H9 (cell line): ENCODE measurements around the gene TRPC3. TPM values are rescaled to one million over a fixed set of nuclear protein-coding genes. Genes with fewer than 3 reads are reported as not detected.

Experiments used
- DNase-seq: peaks from one replicate; pipeline ENCODE4 v3.0.0-alpha.2; 2017
- H2AFZ ChIP-seq: one replicate; pipeline ENCODE4 v1.6.1; 2013; ENCODE audit warnings: mild to moderate bottlenecking, low read length, control low read depth, moderate library complexity
- H2AK5ac ChIP-seq: 2 replicates; pipeline ENCODE4 v1.6.1; 2013; ENCODE audit warnings: low read length, control low read depth, mixed read lengths; ENCODE audit not compliant: insufficient read length
- H2BK120ac ChIP-seq: one replicate; pipeline ENCODE4 v1.6.1; 2013; ENCODE audit warnings: low read depth, mild to moderate bottlenecking, low read length, control low read depth, inconsistent platforms; ENCODE audit not compliant: poor library complexity, severe bottlenecking
- H2BK12ac ChIP-seq: 2 replicates; pipeline ENCODE4 v1.6.1; 2013; ENCODE audit warnings: low read length, control low read depth, mixed read lengths, low read depth; ENCODE audit not compliant: insufficient read length
- H2BK15ac ChIP-seq: 2 replicates; pipeline ENCODE4 v1.6.1; 2013; ENCODE audit warnings: low read depth, low read length, control low read depth
- H2BK20ac ChIP-seq: one replicate; pipeline ENCODE4 v1.6.1; 2013; ENCODE audit warnings: low read depth, mild to moderate bottlenecking, low read length, control low read depth, inconsistent platforms; ENCODE audit not compliant: poor library complexity, severe bottlenecking
- H2BK5ac ChIP-seq: 2 replicates; pipeline ENCODE4 v1.6.1; 2013; ENCODE audit warnings: low read length, control low read depth, mixed read lengths; ENCODE audit not compliant: insufficient read length
- H3K14ac ChIP-seq: 2 replicates; pipeline ENCODE4 v1.6.1; 2013; ENCODE audit warnings: low read length, control low read depth; ENCODE audit not compliant: insufficient read depth
- H3K18ac ChIP-seq: 2 replicates; pipeline ENCODE4 v1.6.1; 2013; ENCODE audit warnings: low read depth, mild to moderate bottlenecking, mixed read lengths, low read length, control low read depth; ENCODE audit not compliant: insufficient read length
- H3K23ac ChIP-seq: 2 replicates; pipeline ENCODE4 v1.6.1; 2013; ENCODE audit warnings: low read length, control low read depth, mixed read lengths, low read depth; ENCODE audit not compliant: insufficient read length
- H3K23me2 ChIP-seq: 2 replicates; pipeline ENCODE4 v1.6.1; 2013; ENCODE audit warnings: low read depth, mild to moderate bottlenecking, mixed read lengths, low read length, control low read depth; ENCODE audit not compliant: insufficient read length, poor library complexity, severe bottlenecking
- H3K27ac ChIP-seq: 2 replicates; pipeline ENCODE4 v1.5.1; 2013; ENCODE audit warnings: low read length, control low read depth, mixed read lengths, low read depth; ENCODE audit not compliant: insufficient read length
- H3K27me3 ChIP-seq: 2 replicates; pipeline ENCODE4 v1.6.1; 2013; ENCODE audit warnings: low read length, control low read depth, inconsistent platforms; ENCODE audit not compliant: insufficient read depth
- H3K4ac ChIP-seq: 2 replicates; pipeline ENCODE4 v1.6.1; 2013; ENCODE audit warnings: low read depth, mild to moderate bottlenecking, control low read depth, inconsistent platforms, low read length, moderate library complexity
- H3K4me1 ChIP-seq: 2 replicates; pipeline ENCODE4 v1.6.1; 2013; ENCODE audit warnings: low read length, control low read depth, inconsistent platforms; ENCODE audit not compliant: insufficient read depth
- H3K4me2 ChIP-seq: 2 replicates; pipeline ENCODE4 v1.6.1; 2013; ENCODE audit warnings: low read length, control low read depth, mixed read lengths; ENCODE audit not compliant: insufficient read length, insufficient read depth
- H3K56ac ChIP-seq: 2 replicates; pipeline ENCODE4 v1.6.1; 2013; ENCODE audit warnings: low read depth, mild to moderate bottlenecking, mixed read lengths, low read length, control low read depth; ENCODE audit not compliant: insufficient read length
- H3K79me1 ChIP-seq: 2 replicates; pipeline ENCODE4 v1.6.1; 2013; ENCODE audit warnings: low read depth, mild to moderate bottlenecking, moderate library complexity, low read length, control low read depth, inconsistent platforms; ENCODE audit not compliant: insufficient read depth, poor library complexity, severe bottlenecking
- H3K79me2 ChIP-seq: 2 replicates; pipeline ENCODE4 v1.6.1; 2013; ENCODE audit warnings: low read length, control low read depth, inconsistent platforms; ENCODE audit not compliant: insufficient read depth
- H3K9ac ChIP-seq: 2 replicates; pipeline ENCODE4 v1.6.1; 2013; ENCODE audit warnings: low read length, control low read depth, mixed read lengths; ENCODE audit not compliant: insufficient read length; ENCODE audit errors: extremely low read depth
- H3K9me3 ChIP-seq: one replicate; pipeline ENCODE4 v1.6.1; 2013; ENCODE audit warnings: low read depth, low read length, inconsistent platforms; ENCODE audit not compliant: control insufficient read depth
- H3T11ph ChIP-seq: one replicate; pipeline ENCODE4 v1.6.1; 2013; ENCODE audit warnings: mild to moderate bottlenecking, low read length, control low read depth, inconsistent platforms
- H4K20me1 ChIP-seq: one replicate; pipeline ENCODE4 v1.6.1; 2013; ENCODE audit not compliant: control insufficient read depth, insufficient read length, insufficient read depth
- H4K5ac ChIP-seq: 2 replicates; pipeline ENCODE4 v1.6.1; 2013; ENCODE audit warnings: low read depth, mild to moderate bottlenecking, mixed read lengths, low read length, control low read depth; ENCODE audit not compliant: insufficient read length
- H4K8ac ChIP-seq: replicated peaks from 2 replicates; pipeline ENCODE4 v1.6.1; 2013; ENCODE audit warnings: low read length, control low read depth, mixed read lengths, low read depth; ENCODE audit not compliant: insufficient read length
- H4K91ac ChIP-seq: 2 replicates; pipeline ENCODE4 v1.6.1; 2013; ENCODE audit warnings: low read depth, mild to moderate bottlenecking, moderate library complexity, mixed read lengths, low read length, control low read depth; ENCODE audit not compliant: insufficient read length
- H3K27ac Mint-ChIP-seq, 3 experiments: 2 replicates in 2 of 3; 3 replicates in 1 of 3; pipeline ENCODE4 v1.8.0; 2020 to 2021; ENCODE audit warnings: mixed read lengths in 3 of 3, mild to moderate bottlenecking in 1 of 3, moderate library complexity in 1 of 3
- H3K27me3 Mint-ChIP-seq: 2 replicates; pipeline ENCODE4 v1.8.0; 2021; ENCODE audit warnings: low read depth, mild to moderate bottlenecking, moderate library complexity, mixed read lengths
- H3K36me3 Mint-ChIP-seq, 3 experiments: 2 replicates in 2 of 3; 3 replicates in 1 of 3; pipeline ENCODE4 v1.8.0; 2020 to 2021; ENCODE audit warnings: low read depth in 3 of 3, mixed read lengths in 3 of 3; ENCODE audit not compliant: insufficient read depth in 1 of 3
- H3K4me1 Mint-ChIP-seq, 2 experiments: 2 replicates each; pipeline ENCODE4 v1.8.0; 2020; ENCODE audit warnings: mixed read lengths in 2 of 2
- H3K4me3 Mint-ChIP-seq, 2 experiments: 2 replicates in 1 of 2; 3 replicates in 1 of 2; pipeline ENCODE4 v1.8.0; 2020 to 2021; ENCODE audit warnings: mild to moderate bottlenecking in 2 of 2, mixed read lengths in 2 of 2, moderate library complexity in 1 of 2
- H3K9me3 Mint-ChIP-seq, 2 experiments: 2 replicates in 1 of 2; 3 replicates in 1 of 2; pipeline ENCODE4 v1.8.0; 2020; ENCODE audit warnings: mild to moderate bottlenecking in 2 of 2, mixed read lengths in 2 of 2, moderate library complexity in 1 of 2
- WGBS: extraction: QIAGEN DNeasy Blood & Tissue Kit; methylation state at CpG from one replicate; pipeline ENCODE4 v1.1.7; 2013; ENCODE audit warnings: missing lambda C conversion rate, low lambda C conversion rate, mixed read lengths; ENCODE audit not compliant: insufficient read length; ENCODE audit errors: extremely low coverage; 5-methylcytosine and 5-hydroxymethylcytosine counted together
- total RNA-seq: library from RNA; stranded (reverse); gene quantifications from 2 replicates; pipeline ENCODE4 v1.2.1, GENCODE V29; 2021
- TF ChIP-seq, protein P1 (sequence below): fragments of 200-600 bp; sonication (generic); conservative IDR thresholded peaks from 3 replicates; pipeline ENCODE4 v1.8.0; 2021; ENCODE audit warnings: antibody characterized with exemption, mild to moderate bottlenecking

The TRPC3 gene
- total RNA-seq, 1 experiment from 2014 or later, result 0.13 TPM

DNA sequence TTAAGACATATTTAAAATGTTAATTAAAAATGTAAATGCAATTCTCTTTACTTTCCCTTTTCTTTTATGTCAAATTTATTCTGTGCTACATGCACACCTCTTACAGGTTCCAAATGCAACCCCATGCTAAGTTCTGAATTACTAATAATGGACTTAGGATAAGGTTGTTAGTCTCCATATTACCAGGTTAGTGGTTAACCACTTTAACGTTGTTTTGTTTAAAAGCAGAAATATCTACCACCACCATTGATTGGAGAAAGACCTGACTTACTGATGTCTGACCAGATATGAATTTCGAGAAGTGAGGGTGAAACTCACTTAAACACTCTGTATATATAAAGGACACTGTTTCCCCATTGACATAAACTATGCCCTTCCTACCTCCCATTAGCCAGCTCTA lies 6.9 kb upstream of the TRPC3 start:
- Histone ChIP-seq H3K27me3 (no peaks in the 10 kb centered on the region; the same call in 1 of the 2 replicates), H3K14ac (no peak overlapping the region), H3K9me3 (no peaks in the 10 kb centered on the region), H4K5ac (no peak overlapping the region), H3K4me1 (no peaks in the 10 kb centered on the region), H3K27ac (no peak overlapping the region), H4K91ac (no peak overlapping the region), H3K79me1 (no peaks in the 10 kb centered on the region), H3K23me2 (no peaks in the 10 kb centered on the region), H2BK12ac (no peak overlapping the region), H2AK5ac (no peak overlapping the region), H2BK15ac (no peak overlapping the region), H4K20me1 (no peaks in the 10 kb centered on the region), H3K4me2 (no peak overlapping the region), H2BK5ac (no peak overlapping the region), H3K9ac (no peak overlapping the region), H4K8ac (no peak overlapping the region), H3T11ph (no peak overlapping the region), H3K23ac (no peak overlapping the region), H2BK120ac (no peak overlapping the region), H3K4ac (no peak overlapping the region), H3K18ac (no peak overlapping the region), H2AFZ (no peak overlapping the region), H3K79me2 (no peaks in the 10 kb centered on the region), H2BK20ac (no peak overlapping the region), H3K56ac (no peak overlapping the region)
- no peak overlapping the region for H3K27ac Mint-ChIP-seq
- DNase-seq, result no peak
- TF ChIP-seq, protein P1, sequence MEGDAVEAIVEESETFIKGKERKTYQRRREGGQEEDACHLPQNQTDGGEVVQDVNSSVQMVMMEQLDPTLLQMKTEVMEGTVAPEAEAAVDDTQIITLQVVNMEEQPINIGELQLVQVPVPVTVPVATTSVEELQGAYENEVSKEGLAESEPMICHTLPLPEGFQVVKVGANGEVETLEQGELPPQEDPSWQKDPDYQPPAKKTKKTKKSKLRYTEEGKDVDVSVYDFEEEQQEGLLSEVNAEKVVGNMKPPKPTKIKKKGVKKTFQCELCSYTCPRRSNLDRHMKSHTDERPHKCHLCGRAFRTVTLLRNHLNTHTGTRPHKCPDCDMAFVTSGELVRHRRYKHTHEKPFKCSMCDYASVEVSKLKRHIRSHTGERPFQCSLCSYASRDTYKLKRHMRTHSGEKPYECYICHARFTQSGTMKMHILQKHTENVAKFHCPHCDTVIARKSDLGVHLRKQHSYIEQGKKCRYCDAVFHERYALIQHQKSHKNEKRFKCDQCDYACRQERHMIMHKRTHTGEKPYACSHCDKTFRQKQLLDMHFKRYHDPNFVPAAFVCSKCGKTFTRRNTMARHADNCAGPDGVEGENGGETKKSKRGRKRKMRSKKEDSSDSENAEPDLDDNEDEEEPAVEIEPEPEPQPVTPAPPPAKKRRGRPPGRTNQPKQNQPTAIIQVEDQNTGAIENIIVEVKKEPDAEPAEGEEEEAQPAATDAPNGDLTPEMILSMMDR, result no peak
- no peaks in the 10 kb centered on the region for H3K36me3 Mint-ChIP-seq
- no CpG with 5 or more reads among the region's 2 CpGs for WGBS
- H3K4me1 Mint-ChIP-seq, result no peaks in the 10 kb centered on the region
- no peak overlapping the region for H3K4me3 Mint-ChIP-seq
- peaks cover 29% of the 10 kb centered on the region for H3K27me3 Mint-ChIP-seq
- H3K9me3 Mint-ChIP-seq, result no peaks in the 10 kb centered on the region
